HUES48 (cell line): ENCODE measurements around the gene ACAA1.
"Not testable (repeated sequence)": the region's sequence is repeated elsewhere in the genome, so short reads cannot be mapped to it uniquely, and the experiment has no call there.

Source experiments
- H3K27ac ChIP-seq: one replicate; pipeline ENCODE4 v1.7.0; 2013; ENCODE audit warnings: low read depth, low read length, inconsistent platforms
- H3K27me3 ChIP-seq: 2 replicates; pipeline ENCODE4 v1.6.1; 2013; ENCODE audit warnings: mild to moderate bottlenecking, low read length; ENCODE audit not compliant: control insufficient read depth, insufficient read depth
- H3K36me3 ChIP-seq: 2 replicates; pipeline ENCODE4 v1.6.1; 2013; ENCODE audit warnings: low read length; ENCODE audit not compliant: control insufficient read depth, insufficient read depth
- H3K4me1 ChIP-seq: 2 replicates; pipeline ENCODE4 v1.6.1; 2013; ENCODE audit warnings: mild to moderate bottlenecking, low read length; ENCODE audit not compliant: control insufficient read depth, insufficient read depth
- H3K4me3 ChIP-seq: 2 replicates; pipeline ENCODE4 v1.5.1; 2013; ENCODE audit warnings: mild to moderate bottlenecking, low read depth, low read length
- H3K9ac ChIP-seq: 2 replicates; pipeline ENCODE4 v1.6.1; 2013; ENCODE audit warnings: mild to moderate bottlenecking, low read depth, low read length, moderate library complexity
- H3K9me3 ChIP-seq: 2 replicates; pipeline ENCODE4 v1.6.1; 2013; ENCODE audit warnings: low read length; ENCODE audit not compliant: control insufficient read depth, insufficient read depth

ACAA1 gene

DNA sequence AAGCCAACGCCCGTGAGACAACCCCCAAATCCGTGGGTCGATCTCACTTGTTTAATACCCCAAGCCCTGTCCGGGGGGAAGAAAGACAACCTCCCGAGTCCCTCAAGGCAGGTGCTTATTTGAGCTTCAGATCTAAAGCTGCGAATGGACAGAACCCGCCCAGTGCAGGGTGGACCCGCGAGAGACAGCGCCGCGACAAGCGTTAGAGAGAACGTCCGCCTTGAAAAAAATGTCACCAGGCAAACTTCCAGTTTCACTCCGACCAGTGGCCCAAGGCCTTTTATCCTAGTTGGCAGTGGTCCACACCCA, 27.7 kb upstream of the ACAA1 start:
- Histone ChIP-seq H3K27ac (peak overlapping the region; percentile 94), H3K9ac (no peak overlapping the region), H3K4me1 (no peaks in the 10 kb centered on the region; the same call in 1 of the 2 replicates)

GRCh38 chr3:38163841-38164642, 27.1 kb upstream of the ACAA1 start:
- H3K27me3 ChIP-seq, result no peaks in the 10 kb centered on the region
- no peak overlapping the region for H3K9ac ChIP-seq

More for the DNA sequence above, 27.7 kb upstream of the ACAA1 start:
- Histone ChIP-seq H3K27me3 (no peaks in the 10 kb centered on the region), H3K9me3 (no peaks in the 10 kb centered on the region; the same call in 1 of the 2 replicates), H3K36me3 (no peaks in the 10 kb centered on the region), H3K4me3 (peak overlapping the region; percentile 69)

GRCh38 chr3:38163117-38163840, 26.4 kb upstream of the ACAA1 start:
- Histone ChIP-seq H3K4me1 (no peaks in the 10 kb centered on the region; the same call in 1 of the 2 replicates), H3K9me3 (no peaks in the 10 kb centered on the region; the same call in 1 of the 2 replicates), H3K27ac (no peak overlapping the region), H3K27me3 (no peaks in the 10 kb centered on the region), H3K36me3 (no peaks in the 10 kb centered on the region), H3K4me3 (no peak overlapping the region), H3K9ac (no peak overlapping the region)

More at GRCh38 chr3:38163841-38164642, 27.1 kb upstream of the ACAA1 start:
- Histone ChIP-seq H3K4me3 (peak overlapping the region; percentile 69), H3K36me3 (no peaks in the 10 kb centered on the region), H3K9me3 (no peaks in the 10 kb centered on the region; the same call in 1 of the 2 replicates), H3K4me1 (no peaks in the 10 kb centered on the region; the same call in 1 of the 2 replicates), H3K27ac (no peak overlapping the region)

DNA sequence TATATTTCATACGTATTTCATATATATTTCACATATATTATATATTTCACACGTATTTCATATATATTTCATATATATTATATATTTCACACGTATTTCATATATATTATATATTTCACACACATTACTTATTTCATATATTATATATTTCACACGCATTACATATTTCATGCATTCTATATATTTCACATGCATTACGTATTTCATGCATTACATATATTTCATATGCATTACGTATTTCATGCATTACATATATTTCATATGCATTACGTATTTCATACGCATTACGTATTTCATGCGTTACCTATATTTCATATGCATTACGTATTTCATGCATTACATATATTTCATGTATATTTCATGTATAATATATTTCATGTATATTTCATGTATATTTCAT, 23.8 kb upstream of the ACAA1 start:
- H3K4me1 ChIP-seq, H3K27ac ChIP-seq, H3K9me3 ChIP-seq, H3K4me3 ChIP-seq, H3K36me3 ChIP-seq, H3K27me3 ChIP-seq, H3K9ac ChIP-seq: not testable (repeated sequence)

GRCh38 chr3:38158472-38158871, 21.5 kb upstream of the ACAA1 start:
- H3K4me3 ChIP-seq, result no peak overlapping the region
- H3K27me3 ChIP-seq, result no peaks in the 10 kb centered on the region
- no peaks in the 10 kb centered on the region; the same call in 1 of the 2 replicates for H3K9me3 ChIP-seq
- no peak overlapping the region for H3K9ac ChIP-seq
- H3K27ac ChIP-seq, result no peak overlapping the region
- no peaks in the 10 kb centered on the region for H3K36me3 ChIP-seq
- no peaks in the 10 kb centered on the region for H3K4me1 ChIP-seq

- Histone ChIP-seq H3K9ac (no peak overlapping the region), H3K9me3 (no peaks in the 10 kb centered on the region; the same call in 1 of the 2 replicates)
Observed at GRCh38 chr3:38157595-38157994, 20.7 kb upstream of the ACAA1 start.

GRCh38 chr3:38157117-38157516, 20.2 kb upstream of the ACAA1 start:
- H3K9me3 ChIP-seq, result no peaks in the 10 kb centered on the region; the same call in 1 of the 2 replicates
- H3K9ac ChIP-seq, result no peak overlapping the region
- H3K27ac ChIP-seq, result no peak overlapping the region
- no peaks in the 10 kb centered on the region for H3K36me3 ChIP-seq
- H3K27me3 ChIP-seq, result no peaks in the 10 kb centered on the region
- H3K4me3 ChIP-seq, result no peak overlapping the region
- no peaks in the 10 kb centered on the region for H3K4me1 ChIP-seq

More at GRCh38 chr3:38157595-38157994, 20.7 kb upstream of the ACAA1 start:
- Histone ChIP-seq H3K27me3 (no peaks in the 10 kb centered on the region), H3K36me3 (no peaks in the 10 kb centered on the region), H3K27ac (no peak overlapping the region), H3K4me1 (no peaks in the 10 kb centered on the region), H3K4me3 (no peak overlapping the region)

- H3K4me3 ChIP-seq, result no peak overlapping the region
- H3K27me3 ChIP-seq, result no peaks in the 10 kb centered on the region
- no peaks in the 10 kb centered on the region for H3K9me3 ChIP-seq
- no peaks in the 10 kb centered on the region for H3K36me3 ChIP-seq
- no peak overlapping the region for H3K27ac ChIP-seq
- H3K4me1 ChIP-seq, result no peaks in the 10 kb centered on the region
- no peak overlapping the region for H3K9ac ChIP-seq
Observed at GRCh38 chr3:38155825-38156224, 18.9 kb upstream of the ACAA1 start.

DNA sequence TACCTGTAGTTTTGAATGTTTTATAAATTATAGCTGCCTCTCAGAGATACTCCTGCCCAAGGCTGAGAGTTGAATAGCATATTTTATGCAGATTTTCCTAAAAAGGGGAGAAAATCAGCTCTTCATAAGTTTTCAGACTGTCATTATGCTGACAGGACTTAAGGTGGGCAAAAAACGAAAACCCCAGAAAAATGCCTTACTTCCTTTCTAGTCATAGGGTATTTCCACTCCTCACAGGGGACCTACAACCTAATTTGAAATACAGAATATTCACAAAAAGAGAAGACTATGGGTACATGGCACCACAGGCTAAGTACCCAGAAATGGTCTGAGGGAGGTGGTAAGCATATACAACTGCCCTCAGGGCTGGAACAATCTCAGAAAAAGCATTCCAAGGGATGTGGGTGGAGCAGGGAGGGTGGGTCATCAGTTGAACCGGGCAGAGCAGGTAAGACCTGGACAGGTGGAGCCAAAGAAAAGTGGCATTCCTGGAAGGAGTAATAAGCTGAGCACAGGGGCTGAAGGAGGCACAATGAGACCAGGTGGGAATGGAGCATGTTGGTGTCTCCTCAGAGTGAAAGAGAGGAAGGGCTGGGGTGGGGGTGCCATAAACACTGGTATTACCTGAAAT, 17.8 kb upstream of the ACAA1 start:
- H3K27ac ChIP-seq, result no peak overlapping the region

DNA sequence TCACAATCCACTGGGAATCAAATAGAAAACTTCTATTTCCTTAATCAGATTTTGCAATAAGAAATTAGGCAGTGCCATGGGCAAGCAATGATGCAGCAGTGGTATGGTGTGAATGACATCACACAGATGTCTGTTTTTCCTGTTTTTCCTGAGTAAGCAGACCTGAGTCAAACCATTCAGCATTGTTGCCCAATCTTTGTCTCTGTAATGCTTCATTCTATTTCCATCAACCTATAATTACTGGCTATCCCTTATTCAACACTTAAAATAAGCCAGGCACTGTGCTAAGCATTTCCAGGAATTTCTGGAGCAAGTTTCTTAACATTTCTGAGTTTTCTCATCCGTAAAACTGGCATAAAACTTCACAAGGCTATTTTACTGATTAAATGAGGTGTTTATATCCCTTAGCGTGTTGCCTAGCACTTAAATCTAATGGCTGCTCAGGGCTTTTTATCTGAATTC, 17.1 kb upstream of the ACAA1 start:
- H3K4me1 ChIP-seq, result no peaks in the 10 kb centered on the region
- no peak overlapping the region for H3K4me3 ChIP-seq
- no peaks in the 10 kb centered on the region for H3K27me3 ChIP-seq
- H3K9me3 ChIP-seq, result no peaks in the 10 kb centered on the region
- H3K9ac ChIP-seq, result no peak overlapping the region
- H3K36me3 ChIP-seq, result no peaks in the 10 kb centered on the region
- no peak overlapping the region for H3K27ac ChIP-seq

More for the DNA sequence above, 17.8 kb upstream of the ACAA1 start:
- H3K36me3 ChIP-seq, result no peaks in the 10 kb centered on the region
- no peaks in the 10 kb centered on the region for H3K9me3 ChIP-seq
- H3K9ac ChIP-seq, result no peak overlapping the region
- no peaks in the 10 kb centered on the region for H3K4me1 ChIP-seq
- H3K27me3 ChIP-seq, result no peaks in the 10 kb centered on the region
- no peak overlapping the region for H3K4me3 ChIP-seq
